CD4-positive, alpha-beta T cell treated with Interleukin-1 beta for 1 hour (primary cell): ENCODE results near the gene TMEM63A.
"Not testable (repeated sequence)": the region's sequence is repeated elsewhere in the genome, so short reads cannot be mapped to it uniquely, and the experiment has no call there.

Source experiments
- DNase-seq, 2 donors: peaks; one replicate each; pipeline ENCODE4 v3.0.0-alpha.2; 2020 to 2022

TMEM63A gene

GRCh38 chr1:225908013-225908640 is 25.9 kb upstream of the TMEM63A start:
- DNase-seq = no peak

GRCh38 chr1:225907341-225907740 is 25.2 kb upstream of the TMEM63A start:
- DNase-seq = no peak

DNA sequence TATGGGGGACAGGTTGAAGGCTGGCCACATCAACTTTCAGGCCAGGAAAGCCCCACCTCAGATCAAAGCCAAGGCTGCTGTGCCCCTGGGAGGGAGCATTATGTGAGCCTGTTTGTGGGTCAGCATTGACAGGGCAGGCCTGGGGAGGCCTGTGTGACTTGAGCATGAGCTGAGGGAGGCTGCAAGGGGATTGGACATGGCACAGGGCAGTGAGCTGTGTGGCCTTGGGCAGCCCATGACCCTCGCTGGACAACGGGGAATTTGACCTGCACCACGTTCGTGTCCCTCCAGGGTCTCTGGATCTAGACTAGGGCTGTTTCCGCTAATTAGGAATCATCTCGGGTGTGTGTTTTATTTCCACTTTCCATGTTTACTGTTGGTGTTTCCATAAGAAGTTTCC is 24.3 kb upstream of the TMEM63A start:
- DNase-seq = no peak

DNA sequence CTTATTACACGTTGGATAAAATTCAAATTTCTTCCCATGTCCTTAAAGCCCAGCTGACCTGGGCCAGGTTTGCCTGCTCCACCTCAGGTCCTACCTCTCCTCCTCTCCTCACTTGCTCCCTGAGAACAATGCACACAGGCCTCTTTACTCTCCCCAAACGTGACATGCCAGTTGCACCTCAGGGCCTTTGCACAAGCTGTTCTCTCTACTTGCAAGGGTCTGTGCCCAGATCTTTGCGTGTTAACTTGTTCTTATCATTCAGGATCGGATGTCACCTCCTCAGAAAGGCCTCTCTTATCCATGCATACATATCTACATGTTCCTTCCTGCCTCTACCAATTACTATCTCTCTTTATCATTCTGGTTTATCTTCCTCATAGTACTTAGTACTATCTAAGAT is 21.4 kb upstream of the TMEM63A start:
- DNase-seq = no peak

DNA sequence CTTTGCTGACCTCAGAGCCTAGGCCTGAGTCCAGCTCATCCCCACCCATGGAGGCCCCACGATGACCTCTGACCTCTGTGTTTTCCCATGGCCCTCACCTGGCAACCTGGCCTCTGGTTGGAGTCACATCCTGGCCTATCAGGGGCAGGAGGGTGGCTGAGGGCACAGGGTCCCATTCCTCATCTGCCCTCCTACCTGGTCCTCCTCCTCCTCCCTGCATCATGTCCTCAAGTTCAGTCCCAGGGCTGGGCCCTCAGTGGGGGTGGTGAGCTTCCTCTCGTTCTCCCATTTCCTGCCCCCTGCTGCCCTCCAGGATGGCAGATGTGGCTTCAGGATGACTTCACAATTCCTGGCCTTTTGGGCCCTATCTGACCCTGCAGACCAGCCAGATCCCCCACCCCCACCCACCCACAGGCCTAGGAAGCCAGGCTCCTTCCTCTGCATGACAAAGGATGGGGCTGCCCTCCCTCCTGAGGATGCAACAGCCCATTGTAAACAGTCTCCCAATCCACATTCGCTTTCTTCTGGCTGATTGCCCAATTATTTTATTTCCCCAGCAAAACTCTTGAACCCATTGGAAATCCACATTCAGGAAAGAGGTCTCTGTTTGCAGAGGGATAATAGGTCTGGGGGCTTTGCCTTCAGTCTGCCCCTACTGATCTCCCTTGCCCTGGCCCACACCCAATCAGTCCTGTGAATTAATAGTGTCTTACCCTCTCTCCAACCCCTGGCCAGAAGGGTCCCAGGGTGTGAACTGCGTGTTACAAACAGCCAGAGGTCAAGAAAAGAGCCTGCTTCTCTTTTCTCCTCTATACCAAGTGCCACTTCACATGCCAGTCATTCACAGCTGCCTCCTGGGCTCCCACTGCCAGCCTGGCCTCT is 17.1 kb upstream of the TMEM63A start:
- no peak for DNase-seq

DNA sequence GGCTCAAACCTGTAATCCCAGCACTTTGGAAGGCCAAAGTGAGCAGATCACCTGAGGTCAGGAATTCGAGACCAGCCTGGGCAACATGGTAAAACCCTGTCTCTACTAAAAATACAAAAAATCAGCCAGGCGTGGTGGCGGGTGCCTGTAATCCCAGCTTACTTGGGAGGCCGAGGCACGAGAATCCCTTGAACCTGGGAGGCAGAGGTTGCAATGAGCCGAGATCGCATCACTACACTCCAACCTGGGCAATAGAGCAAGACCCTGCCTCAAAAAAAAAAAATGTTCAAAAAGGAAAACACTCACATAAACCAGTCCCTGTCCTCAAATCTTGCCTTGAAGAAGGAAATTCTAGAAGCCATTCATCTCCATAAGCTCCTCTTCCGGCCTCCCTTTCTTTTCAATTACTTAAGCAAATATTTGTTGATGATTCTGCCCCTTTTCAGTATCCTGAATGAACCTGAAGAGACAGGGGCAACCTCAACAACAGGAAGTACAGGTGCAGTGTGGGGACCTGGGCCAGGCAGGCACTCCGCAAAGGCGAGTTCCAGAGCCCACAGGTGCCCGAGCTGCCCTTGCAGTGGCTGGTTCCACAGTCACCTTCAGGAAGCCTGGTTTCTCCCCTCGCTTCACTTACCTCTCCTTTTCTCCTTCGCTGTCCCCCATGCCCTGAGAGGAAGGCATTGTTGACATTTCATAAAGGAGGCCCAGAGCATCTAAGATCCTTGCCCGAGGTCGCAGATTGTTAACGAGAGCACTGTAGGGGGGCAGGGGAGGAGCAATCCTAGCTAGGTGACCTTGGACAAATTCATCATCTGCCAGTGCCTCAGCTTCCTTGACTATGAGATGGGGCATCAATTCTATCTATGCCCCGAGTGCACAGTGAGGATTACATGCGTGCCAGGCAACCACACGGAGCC is 15.7 kb upstream of the TMEM63A start:
- DNase-seq = peak; percentile 51 to 54

- DNase-seq = peak; percentile 84 to 88
Observed at GRCh38 chr1:225896937-225897549, 14.9 kb upstream of the TMEM63A start.

- no peak for DNase-seq
Observed at GRCh38 chr1:225896494-225896893, 14.3 kb upstream of the TMEM63A start.

GRCh38 chr1:225892307-225892706 is 10.1 kb upstream of the TMEM63A start:
- DNase-seq = no peak

DNA sequence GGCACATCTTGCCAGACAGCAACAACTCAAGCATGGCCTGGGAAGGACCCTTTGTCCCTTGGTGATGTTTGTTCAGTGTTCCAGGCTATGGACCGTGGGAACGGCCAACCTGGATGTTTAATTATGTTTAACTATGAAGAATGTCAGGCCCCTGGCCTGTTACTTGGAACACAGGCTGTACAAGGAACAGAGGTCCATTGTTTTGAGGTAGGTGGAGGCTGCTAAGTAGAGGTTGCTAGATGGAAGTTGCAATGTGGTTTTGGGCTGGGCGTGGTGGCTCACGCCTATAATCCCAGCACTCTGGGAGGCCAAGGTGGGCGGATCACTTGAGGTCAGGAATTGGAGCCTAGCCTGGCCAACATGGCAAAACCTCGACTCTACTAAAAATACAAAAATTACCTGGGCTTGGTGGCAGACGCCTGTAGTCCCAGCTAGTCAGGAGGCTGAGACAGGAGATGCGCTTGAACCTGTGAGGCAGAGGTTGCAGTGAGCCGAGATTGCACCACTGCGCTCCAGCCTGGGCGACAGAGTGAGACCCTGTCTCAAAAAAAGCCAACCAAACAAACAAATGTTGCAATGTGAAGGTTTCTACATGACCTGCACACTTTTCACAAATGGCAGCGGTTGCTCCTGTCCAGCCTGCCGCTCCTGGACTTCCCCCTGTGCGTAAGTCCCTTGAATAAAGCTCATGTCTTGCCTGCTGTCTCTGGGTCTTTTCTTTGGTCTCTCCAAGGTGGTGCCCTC is 9.2 kb upstream of the TMEM63A start:
- DNase-seq = no peak

- no peak for DNase-seq
Observed at GRCh38 chr1:225890346-225891228, 8.4 kb upstream of the TMEM63A start.

- no peak for DNase-seq
Observed at GRCh38 chr1:225889743-225890142, 7.6 kb upstream of the TMEM63A start.

DNA sequence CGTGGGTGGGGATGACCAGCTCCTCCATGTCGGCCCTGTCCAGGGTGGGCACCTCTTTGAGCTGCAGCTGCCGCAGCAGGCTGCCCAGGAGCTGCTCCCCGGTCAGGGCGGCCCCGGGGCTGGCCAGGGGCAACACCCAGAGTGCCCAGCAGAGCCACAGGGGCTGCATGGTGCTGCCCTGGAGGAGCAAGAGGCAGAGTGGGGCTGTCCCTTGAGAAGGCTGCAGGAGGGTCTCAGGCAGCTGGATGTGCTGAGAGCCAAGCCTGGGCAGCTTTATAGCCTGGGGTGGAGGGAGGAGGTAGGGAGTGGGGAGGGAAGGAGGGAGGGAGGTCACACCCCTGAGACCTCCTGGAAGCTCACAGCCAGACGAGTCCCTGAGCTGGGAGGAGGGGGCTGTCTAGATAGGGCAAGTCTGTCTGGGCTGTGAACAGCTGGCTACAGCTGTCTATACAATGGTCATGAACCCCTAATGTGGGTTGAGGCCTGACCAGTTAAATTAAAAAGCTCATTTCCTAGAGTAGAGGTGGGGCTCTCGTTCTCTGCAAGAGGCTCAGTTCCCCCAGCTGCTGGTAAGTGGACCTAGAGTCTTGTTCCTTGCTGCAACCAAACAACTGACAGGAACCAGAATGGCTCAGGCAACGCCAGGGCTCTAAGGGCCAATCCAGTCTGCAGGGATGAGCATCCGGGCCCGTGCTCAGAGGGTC is 6.9 kb upstream of the TMEM63A start, which contains the start of gene LEFTY1:
Gene LEFTY1 (minus strand): TSS at position 249 of the 704 bp plus-strand sequence. CDS start 80 bp downstream, at position 169.
- DNase-seq = no peak

DNA sequence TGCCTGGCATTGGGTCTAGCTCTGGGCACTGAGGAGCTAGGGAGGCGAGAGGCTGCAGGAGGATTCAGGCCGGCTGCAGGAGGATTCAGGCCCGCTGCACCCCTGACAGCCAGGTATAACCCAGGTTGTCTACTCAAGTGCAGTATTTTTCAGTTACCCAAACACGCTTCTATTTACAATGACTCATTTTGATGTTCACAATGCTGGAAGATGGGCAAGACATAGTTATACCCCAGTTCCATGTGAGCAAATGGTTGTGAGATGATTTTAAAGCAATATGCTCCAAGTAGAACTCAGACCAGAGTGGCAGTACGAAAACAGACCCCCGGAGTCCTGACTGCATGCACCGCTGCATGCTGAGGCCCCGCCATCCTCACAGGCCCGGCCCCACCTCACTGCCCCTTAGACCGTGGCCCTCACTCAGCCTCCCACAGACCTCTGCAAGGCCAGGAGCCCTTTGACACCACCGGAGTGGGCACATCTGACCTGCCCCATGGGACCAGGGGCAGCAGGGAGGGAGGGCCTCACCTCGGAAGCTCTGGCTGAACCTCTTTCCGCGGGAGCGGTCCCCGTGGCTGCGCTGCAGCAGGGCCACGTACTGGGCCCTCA is 6.2 kb upstream of the TMEM63A start:
- DNase-seq = no peak

- DNase-seq = not testable (repeated sequence)
Observed at GRCh38 chr1:225887554-225888288, 5.5 kb upstream of the TMEM63A start.

- DNase-seq = no peak
Observed at GRCh38 chr1:225887030-225887314, 4.8 kb upstream of the TMEM63A start.

GRCh38 chr1:225886159-225887029 is 4.2 kb upstream of the TMEM63A start:
- no peak for DNase-seq

- no peak for DNase-seq
Observed at GRCh38 chr1:225885336-225885735, 3.2 kb upstream of the TMEM63A start.
